ENCODE data around the gene CASD1.

The CASD1 gene

DNA sequence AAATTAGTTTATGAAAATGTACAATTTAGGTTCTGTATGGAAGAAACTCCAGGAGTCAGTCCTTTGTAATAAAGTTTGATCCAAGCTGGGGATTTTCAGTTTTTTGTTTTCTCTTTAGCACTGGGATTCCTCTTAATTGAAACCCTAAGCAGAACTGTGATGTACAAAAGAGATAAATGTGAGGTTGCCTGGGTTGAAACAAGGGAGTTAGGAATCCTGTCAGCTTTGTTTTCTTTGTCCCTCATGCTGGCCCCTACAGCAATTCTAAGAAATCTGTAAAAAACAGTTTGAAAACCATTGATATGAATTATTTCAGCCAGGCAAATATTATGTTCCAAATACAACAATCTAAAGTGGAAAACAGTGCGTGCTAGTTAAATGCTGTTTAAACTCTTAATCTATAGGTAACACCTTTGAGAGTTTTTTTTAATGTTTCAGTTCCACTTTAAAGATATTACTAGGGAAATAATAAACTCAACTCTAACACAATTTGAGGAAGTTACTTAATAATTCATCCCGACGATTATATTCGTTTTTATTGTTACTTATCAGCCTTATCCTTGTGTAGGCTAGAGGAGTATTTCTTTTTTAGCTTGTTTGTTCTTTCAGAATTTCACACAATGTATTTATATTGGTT is 81.0 kb downstream of the CASD1 start:
- DNase-seq = no peak

DNA sequence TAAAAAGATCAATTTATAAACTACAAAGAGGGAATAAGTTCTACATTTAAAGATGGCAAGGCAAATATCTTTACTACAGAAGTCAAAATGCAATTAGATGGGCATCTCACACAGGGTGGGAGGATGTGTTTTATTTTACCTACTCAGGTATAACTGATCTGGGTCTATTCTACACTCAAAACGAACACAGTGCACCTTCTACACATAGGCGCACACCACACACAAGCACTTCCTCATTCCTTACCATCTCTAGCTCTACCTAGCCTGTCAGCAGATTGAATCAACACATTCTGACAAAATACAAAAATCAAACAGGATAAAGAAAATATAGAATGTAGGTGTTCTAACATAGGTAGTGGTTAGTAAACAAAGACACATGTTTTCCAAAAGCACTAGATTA is 81.6 kb downstream of the CASD1 start:
- DNase-seq = no peak

DNA sequence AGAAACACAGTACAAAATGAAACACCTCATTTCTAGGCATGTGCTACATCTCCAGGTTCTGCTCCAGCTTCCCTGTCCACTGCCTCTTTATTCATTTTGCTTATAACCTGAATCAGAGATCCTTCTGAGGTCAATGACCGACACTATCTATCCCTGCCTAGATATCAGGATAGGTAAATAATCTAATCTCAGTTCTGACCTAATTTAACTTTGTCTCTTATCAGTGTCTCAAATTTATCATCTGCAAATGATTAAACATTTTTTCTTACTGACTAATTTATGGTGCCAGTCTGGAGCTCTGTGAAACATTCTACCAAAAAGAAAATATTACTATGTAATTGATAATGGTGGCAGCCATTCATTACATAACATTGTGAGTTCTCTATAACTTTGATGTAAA is 85.3 kb downstream of the CASD1 start:
- no peak for DNase-seq

DNA sequence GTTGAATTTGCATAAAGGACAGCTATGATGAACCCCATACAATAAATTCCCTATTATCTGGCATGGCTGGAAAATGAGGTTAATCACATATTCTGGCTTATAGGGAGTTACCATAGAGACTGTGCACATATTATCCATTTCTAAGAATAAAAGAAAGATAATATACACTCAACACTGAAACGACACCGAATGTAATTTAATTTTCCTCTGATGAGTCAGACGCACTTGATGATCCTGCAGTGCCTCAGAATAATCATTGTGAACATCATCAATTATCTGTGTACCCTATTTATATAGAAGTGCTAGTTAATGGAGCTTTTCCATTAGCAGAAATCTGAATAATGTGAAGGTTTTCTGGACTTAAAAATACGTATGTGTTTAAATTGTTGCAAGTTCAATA is 86.1 kb downstream of the CASD1 start:
- no peak for DNase-seq

DNA sequence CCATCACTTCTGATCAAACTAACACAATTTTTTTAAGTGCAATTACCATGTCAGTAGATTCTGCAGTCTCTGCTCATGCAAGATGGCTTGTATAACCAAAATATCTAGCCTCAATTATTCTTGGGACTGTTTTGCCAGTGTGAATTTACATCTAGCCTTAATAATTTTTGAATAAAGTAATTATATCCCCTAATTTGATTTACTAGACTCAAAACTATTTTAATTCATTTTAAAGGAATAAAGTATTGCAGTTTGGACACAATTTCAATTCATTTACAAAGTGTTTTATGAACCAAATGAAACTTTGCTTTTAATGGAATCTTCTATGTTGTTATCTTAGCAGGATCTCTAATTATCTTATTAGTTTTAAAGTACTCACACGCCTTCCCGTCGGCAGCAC is 90.7 kb downstream of the CASD1 start:
- DNase-seq = no peak

DNA sequence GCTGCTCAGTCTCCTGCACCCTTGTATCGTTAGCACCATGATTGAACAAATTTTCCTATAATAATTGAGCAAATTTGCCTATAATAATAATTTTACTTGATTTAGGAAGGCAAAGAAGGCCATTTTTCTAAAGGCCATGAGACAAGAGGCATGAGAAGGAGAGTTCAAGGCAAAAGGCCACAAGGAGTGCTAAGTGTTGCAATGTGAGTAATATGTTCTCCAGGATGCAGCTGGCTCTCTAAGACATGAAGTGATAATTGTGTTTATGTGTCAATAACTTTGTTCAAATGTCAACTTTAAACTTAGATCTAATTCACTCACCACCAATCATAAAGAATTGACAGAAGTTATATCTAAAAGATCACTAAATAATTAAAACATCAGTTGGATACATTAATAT is 92.6 kb downstream of the CASD1 start:
- DNase-seq = no peak

DNA sequence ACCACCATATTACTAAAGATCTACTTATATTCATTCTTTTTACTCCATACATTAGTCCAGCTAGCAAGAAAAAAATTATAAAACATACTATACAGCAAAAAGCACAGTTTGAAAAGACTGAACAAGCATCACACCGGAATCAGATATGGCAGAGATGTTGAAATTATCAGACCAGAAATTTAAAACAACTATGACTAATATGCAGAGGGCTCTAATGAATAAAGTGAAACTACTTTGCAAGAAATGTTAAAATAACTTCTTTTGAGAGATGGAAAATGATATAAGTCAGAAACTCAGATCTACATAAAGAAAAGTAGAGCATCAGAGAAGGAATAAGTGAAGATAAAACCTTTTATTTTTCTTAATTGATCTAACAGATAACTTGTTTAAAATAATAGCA is 95.4 kb downstream of the CASD1 start:
- no peak for DNase-seq

All from stimulated activated CD4-positive, alpha-beta T cell treated with anti-CD3 and anti-CD28 coated beads, Interleukin-4, amount 100 ng/mL, for 1 hour (primary cell).